Heart right ventricle (tissue), 16 donors: Measurements from ENCODE around the gene SMARCC1. TPM values are rescaled to one million over a fixed set of nuclear protein-coding genes. Genes with fewer than 3 reads are reported as not detected.

Experiments
- ATAC-seq, 8 donors: fragments of 200-7000 bp; cut with Tn5 transposase; one replicate each; pipeline ENCODE4 v1.9.1; 2020; ENCODE audit warnings: mild to moderate bottlenecking in 8 of 8, moderate library complexity in 8 of 8, moderate number of reproducible peaks in 1 of 8
- DNase-seq, 2 donors: peaks; one replicate each; pipeline ENCODE4 v3.0.0-alpha.2; 2020
- H3K27ac ChIP-seq, 10 donors: fragments of 200-600 bp; sonication (generic) in 2 of 10; one replicate each; pipeline versions ENCODE4 v1.5.0 to v1.8.0; 2020 to 2022; ENCODE audit warnings: mild to moderate bottlenecking in 3 of 10
- H3K27me3 ChIP-seq, 7 donors: fragments of 200-600 bp; one replicate each; pipeline ENCODE4 v1.8.0; 2021 to 2022; ENCODE audit warnings: mild to moderate bottlenecking in 2 of 7
- H3K36me3 ChIP-seq, 9 donors: fragments of 200-600 bp; sonication (generic) in 1 of 9; one replicate each; pipeline versions ENCODE4 v1.5.0 to v1.8.0; 2020 to 2022; ENCODE audit warnings: mild to moderate bottlenecking in 2 of 9
- H3K4me1 ChIP-seq, 9 donors: fragments of 200-600 bp; sonication (generic) in 1 of 9; one replicate each; pipeline versions ENCODE4 v1.5.0 to v1.8.0; 2020 to 2022; ENCODE audit warnings: mild to moderate bottlenecking in 4 of 9
- H3K4me3 ChIP-seq, 10 donors: fragments of 200-600 bp; sonication (generic) in 2 of 10; one replicate each; pipeline versions ENCODE4 v1.5.0 to v1.8.0; 2020 to 2022; ENCODE audit warnings: mild to moderate bottlenecking in 7 of 10, moderate library complexity in 2 of 10
- H3K9me3 ChIP-seq, 11 donors: fragments of 200-600 bp in 10 of 11; sonication (generic) in 2 of 11; one replicate each; pipeline versions ENCODE4 v1.5.0 to v1.8.0; 2013 to 2022; ENCODE audit warnings: mild to moderate bottlenecking in 2 of 11, control low read depth in 1 of 11, moderate library complexity in 1 of 11
- WGBS, 2 donors: extraction: QIAGEN DNeasy Blood & Tissue Kit; methylation state at CpG; one replicate each; pipeline ENCODE4 v1.1.7; 2013; ENCODE audit warnings: inconsistent platforms in 1 of 2; 5-methylcytosine and 5-hydroxymethylcytosine counted together
- intact Hi-C, 10 donors: fragments of 100-400 bp; cut with DNase I; formaldehyde crosslinking; loops; one replicate each; pipeline versions ENCODE4 v1.11.1 to v1.14.2; 2022
- polyA plus RNA-seq, 2 donors: library from polyadenylated mRNA; stranded (reverse); fragments of 200-250 nt; gene quantifications; one replicate each; pipeline ENCODE4 v1.2.3, GENCODE V29; 2013
- total RNA-seq, 10 donors: library from RNA; stranded (reverse); fragmentation: NEBNext Ultra II Directional in 3 of 10; extraction: Animal tissue kit (Norgen Biotek cat#: 25700) in 3 of 10; gene quantifications; one replicate each; pipeline versions ENCODE4 v1.2.1 to v1.2.4, GENCODE V29; 2021 to 2023
- TF ChIP-seq, protein P1 (sequence below), 9 donors: fragments of 200-600 bp; sonication (generic) in 2 of 9; IDR thresholded peaks; one replicate each; pipeline versions ENCODE4 v1.5.0 to v1.8.0; 2021 to 2022; ENCODE audit warnings: antibody characterized with exemption in 9 of 9, mild to moderate bottlenecking in 5 of 9, moderate library complexity in 1 of 9
- donor health status: Arrhythmogenic right ventricular cardiomyopathy.
- donor health status: ischemic (EF 13 %, LVEDD 7.1; RV severe dilation, severe dysfunction).
- donor health status: healthy with polysubstance abuse.
- donor health status: DM: no; HTN: yes; CAD: no.
- donor health status: DM: no; HTN: no; CAD: no.
- donor health status: ischemic (EF 25% LVEDD 6.9; RV normal size, moderate dysfunction).
- donor health status: ischemic (EF 25% LVEDD 5.7; RV mildly dilated, moderate dysfunction).
- donor health status: healthy.
- donor health status: DM: yes; HTN: yes; CAD: no.
- donor health status: Ischemic cardiomyopathy.
- donor health status: ischemic (EF 35%, LVEDD 5.7; RV mildly dilated, moderate dysfunction).
- donor health status: nonischemic (EF 11% LVEDD 7.7; RV severe dilation, severe dysfunction).
- donor health status: DM: yes; HTN: yes; CAD: no.
- donor health status: PGD.
- donor health status: ischemic (EF 29% LVEDD 5.4; RV normal size, mild dysfunction).
- donor health status: nonischemic (EF 23%, LVEDD 6.1; RV moderate dilation, normal function).

SMARCC1 gene
- total and polyA plus RNA-seq, 12 donors = 6.4 to 34.9 (median 24.3) TPM

DNA sequence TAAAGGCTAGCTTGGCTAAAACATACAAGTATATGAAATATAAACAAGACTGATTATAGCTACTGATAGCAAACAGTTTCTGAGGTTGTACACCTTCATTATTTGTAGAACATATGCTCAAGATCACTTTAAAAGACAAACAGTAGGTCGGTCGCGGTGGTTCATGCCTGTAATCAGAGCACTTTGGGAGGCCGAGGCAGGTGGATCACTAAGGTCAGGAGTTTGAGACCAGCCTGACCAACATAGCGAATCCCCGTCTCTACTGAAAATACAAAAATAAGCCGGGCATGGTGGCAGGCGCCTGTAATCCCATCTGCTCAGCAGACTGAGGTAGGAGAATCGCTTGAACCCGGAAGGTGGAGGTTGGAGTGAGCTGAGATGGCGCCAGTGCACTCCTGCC, 80.3 kb downstream of the SMARCC1 start:
- H3K4me1 ChIP-seq = peaks cover 0 to 3% (median 0%) of the 10 kb centered on the region in 9 donors
- TF ChIP-seq, protein P1, sequence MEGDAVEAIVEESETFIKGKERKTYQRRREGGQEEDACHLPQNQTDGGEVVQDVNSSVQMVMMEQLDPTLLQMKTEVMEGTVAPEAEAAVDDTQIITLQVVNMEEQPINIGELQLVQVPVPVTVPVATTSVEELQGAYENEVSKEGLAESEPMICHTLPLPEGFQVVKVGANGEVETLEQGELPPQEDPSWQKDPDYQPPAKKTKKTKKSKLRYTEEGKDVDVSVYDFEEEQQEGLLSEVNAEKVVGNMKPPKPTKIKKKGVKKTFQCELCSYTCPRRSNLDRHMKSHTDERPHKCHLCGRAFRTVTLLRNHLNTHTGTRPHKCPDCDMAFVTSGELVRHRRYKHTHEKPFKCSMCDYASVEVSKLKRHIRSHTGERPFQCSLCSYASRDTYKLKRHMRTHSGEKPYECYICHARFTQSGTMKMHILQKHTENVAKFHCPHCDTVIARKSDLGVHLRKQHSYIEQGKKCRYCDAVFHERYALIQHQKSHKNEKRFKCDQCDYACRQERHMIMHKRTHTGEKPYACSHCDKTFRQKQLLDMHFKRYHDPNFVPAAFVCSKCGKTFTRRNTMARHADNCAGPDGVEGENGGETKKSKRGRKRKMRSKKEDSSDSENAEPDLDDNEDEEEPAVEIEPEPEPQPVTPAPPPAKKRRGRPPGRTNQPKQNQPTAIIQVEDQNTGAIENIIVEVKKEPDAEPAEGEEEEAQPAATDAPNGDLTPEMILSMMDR (IDR thresholded peaks at IDR 0.05) = no peak

DNA sequence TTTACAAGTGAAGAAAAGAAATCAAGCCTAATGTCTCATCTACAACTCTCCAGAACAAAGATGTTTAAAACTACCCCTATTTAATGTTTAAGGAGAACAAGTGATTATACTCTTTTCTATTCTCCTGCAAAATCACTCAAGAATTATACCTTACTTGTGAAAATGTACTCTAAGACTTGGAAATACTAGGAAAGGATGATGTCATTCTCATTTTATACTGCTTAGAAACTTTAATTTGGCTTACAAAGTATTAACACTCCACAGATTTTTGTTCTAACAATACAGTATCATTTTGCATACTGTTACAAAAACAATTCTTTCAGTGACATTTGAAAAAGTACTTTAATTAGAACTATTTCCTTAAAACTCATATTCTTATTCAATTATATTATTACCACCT, 89.5 kb downstream of the SMARCC1 start:
- no peak for DNase-seq
- H3K9me3 ChIP-seq = no peaks in the 10 kb centered on the region
- H3K4me3 ChIP-seq = no peak overlapping the region
- no peaks in the 10 kb centered on the region for H3K4me1 ChIP-seq
- intact Hi-C loops = no loop called here
- H3K27me3 ChIP-seq = no peaks in the 10 kb centered on the region
- no peak for ATAC-seq
- TF ChIP-seq, protein P1 (IDR thresholded peaks at IDR 0.05) = no peak
- H3K27ac ChIP-seq = no peak overlapping the region
- H3K36me3 ChIP-seq = peaks cover 0 to 96% (median 25%) of the 10 kb centered on the region in 9 donors

More for the DNA sequence above, 80.3 kb downstream of the SMARCC1 start:
- ATAC-seq (no peak), DNase-seq (no peak)
- Histone ChIP-seq H3K36me3 (peaks cover 0 to 100% (median 34%) of the 10 kb centered on the region in 9 donors), H3K9me3 (no peaks in the 10 kb centered on the region), H3K27me3 (no peaks in the 10 kb centered on the region), H3K4me3 (no peak overlapping the region), H3K27ac (no peak overlapping the region)
- 97% methylated on average over 11 of the region's 11 CpGs for WGBS, 2 donors
- intact Hi-C loops = no loop called here

DNA sequence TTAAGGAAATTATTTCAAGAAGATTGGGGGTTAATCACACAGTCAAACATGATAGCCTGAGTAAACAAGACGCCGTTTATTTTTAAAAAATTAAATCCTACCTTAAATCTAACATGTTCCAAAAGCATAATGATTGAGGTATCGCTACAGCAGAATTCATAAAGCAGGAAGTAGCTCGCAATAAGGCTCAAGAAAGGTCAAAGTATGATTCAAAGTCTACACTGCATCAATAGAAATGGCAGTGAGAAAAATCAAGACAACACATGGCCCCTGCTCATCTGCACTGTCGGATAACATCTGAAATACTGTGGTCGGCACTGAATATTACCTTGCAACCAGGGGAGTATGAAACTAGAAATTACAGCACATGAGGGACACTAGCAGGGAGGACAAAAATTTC, 93.2 kb downstream of the SMARCC1 start:
- DNase-seq (no peak), ATAC-seq (no peak)
- TF ChIP-seq, protein P1 (IDR thresholded peaks at IDR 0.05) = no peak
- H3K4me1 ChIP-seq = no peaks in the 10 kb centered on the region
- peaks cover 0 to 100% (median 34%) of the 10 kb centered on the region in 9 donors for H3K36me3 ChIP-seq
- no peak overlapping the region for H3K4me3 ChIP-seq
- WGBS, 2 donors = 95 to 96% methylated on average over 6 of the region's 6 CpGs
- H3K9me3 ChIP-seq = no peaks in the 10 kb centered on the region
- intact Hi-C loops = no loop called here
- H3K27me3 ChIP-seq = no peaks in the 10 kb centered on the region
- no peak overlapping the region for H3K27ac ChIP-seq

DNA sequence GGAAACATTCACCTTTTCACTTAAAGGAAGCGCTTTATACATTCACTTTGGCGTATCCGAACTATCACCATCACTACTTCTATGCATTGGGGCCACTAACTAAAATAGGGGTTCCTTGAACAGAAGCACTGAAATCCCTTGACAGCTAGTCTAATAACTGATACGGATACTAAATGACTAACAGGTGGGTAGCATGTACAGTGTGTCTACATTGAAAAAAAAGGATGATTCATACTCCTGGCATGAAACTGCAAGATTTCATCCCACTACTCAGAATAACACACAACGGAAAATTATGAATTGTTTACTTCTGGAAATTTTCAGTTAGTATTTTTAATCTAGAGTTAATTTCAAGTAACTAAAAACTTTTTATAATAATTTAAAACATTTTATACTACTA, 96.7 kb downstream of the SMARCC1 start:
- WGBS, 2 donors = 93 to 94% methylated on average over 5 of the region's 5 CpGs

More for the DNA sequence above, 96.7 kb downstream of the SMARCC1 start:
- Histone ChIP-seq H3K36me3 (peaks cover 0 to 100% (median 28%) of the 10 kb centered on the region in 9 donors), H3K9me3 (no peaks in the 10 kb centered on the region), H3K4me1 (no peaks in the 10 kb centered on the region), H3K4me3 (no peak overlapping the region), H3K27me3 (no peaks in the 10 kb centered on the region), H3K27ac (no peak overlapping the region)
- intact Hi-C loops = no loop called here
- no peak for DNase-seq
- ATAC-seq = no peak
- TF ChIP-seq, protein P1 (IDR thresholded peaks at IDR 0.05) = no peak
